Body of pancreas (tissue), 4 donors: ENCODE results near the gene EPGN. TPM values are rescaled to one million over a fixed set of nuclear protein-coding genes. Genes with fewer than 3 reads are reported as not detected.

Experiments used
- ATAC-seq: fragments of 150-250 bp; one replicate; pipeline ENCODE4 v1.9.1; 2016
- DNase-seq, 4 donors: peaks; one replicate each; pipeline ENCODE4 v3.0.0-alpha.2; 2019
- H3K27ac ChIP-seq, 4 donors: fragments of 200-600 bp; sonication (generic); 1 replicate in 3 of 4; 2 replicates in 1 of 4; pipeline versions ENCODE4 v1.5.1 to v1.6.1; 2016 to 2019; ENCODE audit warnings: mild to moderate bottlenecking in 1 of 4, mixed read lengths in 1 of 4, moderate library complexity in 1 of 4
- H3K27me3 ChIP-seq, 2 donors: fragments of 200-600 bp; sonication (generic); one replicate each; pipeline ENCODE4 v1.6.0; 2016; ENCODE audit warnings: mild to moderate bottlenecking in 1 of 2
- H3K36me3 ChIP-seq, 2 donors: fragments of 200-600 bp; sonication (generic); replicated peaks in 1 of 2; 2 replicates each; pipeline ENCODE4 v1.5.1; 2016; ENCODE audit warnings: low read depth in 2 of 2; ENCODE audit not compliant: insufficient read depth in 1 of 2
- H3K4me1 ChIP-seq: fragments of 200-600 bp; sonication (generic); one replicate; pipeline ENCODE4 v1.6.0; 2016
- H3K4me3 ChIP-seq, 2 donors: fragments of 200-600 bp; sonication (generic); 1 replicate in 1 of 2; 2 replicates in 1 of 2; pipeline ENCODE4 v1.5.1; 2016 to 2019
- H3K9me3 ChIP-seq, 3 donors: fragments of 200-600 bp; sonication (generic); 1 replicate in 2 of 3; 2 replicates in 1 of 3; pipeline ENCODE4 v1.5.1; 2016
- CTCF ChIP-seq, 7 experiments: fragments of 450-650 bp in 4 of 7; fragments of 200-600 bp in 3 of 7; sonication (generic) in 3 of 7; IDR thresholded peaks; one replicate each; pipeline ENCODE4 v1.5.1; 2016 to 2019; ENCODE audit warnings: antibody characterized with exemption in 7 of 7
- POLR2A ChIP-seq, 3 donors: fragments of 450-650 bp; IDR thresholded peaks; one replicate each; pipeline ENCODE4 v1.6.1; 2016; ENCODE audit warnings: antibody characterized with exemption in 3 of 3, mild to moderate bottlenecking in 2 of 3
- WGBS, 2 donors: methylation state at CpG; one replicate each; pipeline ENCODE4 v1.1.5; 2017; 5-methylcytosine and 5-hydroxymethylcytosine counted together
- intact Hi-C: fragments of 100-400 bp; cut with DNase I; formaldehyde crosslinking; loops from one replicate; pipeline ENCODE4 v1.15.1; 2023
- total RNA-seq, 2 donors: library from RNA; depleted of rRNA; stranded (reverse); fragments of >200 nt; gene quantifications; one replicate each; pipeline ENCODE4 v1.1.0, GENCODE V29; 2016

EPGN gene
- total RNA-seq, 2 donors from 2014 or later, result not detected

- H3K4me3 ChIP-seq, result no peak overlapping the region
- 40 to 54% methylated on average over 3 of the region's 3 CpGs for WGBS, 2 donors
- H3K27ac ChIP-seq, result no peak overlapping the region
- no peak for TF ChIP-seq POLR2A (IDR thresholded peaks at IDR 0.05)
- TF ChIP-seq CTCF (IDR thresholded peaks at IDR 0.05), result no peak
- DNase-seq (no peak), ATAC-seq (no peak)
- intact Hi-C loops, result loop anchor here (5.0 kb wide), 1 partner anchor 353 kb away; no protein-coding TSS in a partner anchor
- no peaks in the 10 kb centered on the region for H3K9me3 ChIP-seq
- H3K36me3 ChIP-seq, result no peaks in the 10 kb centered on the region
- no peaks in the 10 kb centered on the region for H3K4me1 ChIP-seq
- H3K27me3 ChIP-seq, result no peaks in the 10 kb centered on the region
Measured at GRCh38 chr4:74324262-74324661, 16.0 kb downstream of the EPGN start.

- H3K36me3 ChIP-seq, result no peaks in the 10 kb centered on the region
- no peak overlapping the region for H3K27ac ChIP-seq
- 51 to 58% methylated on average over 2 of the region's 2 CpGs for WGBS, 2 donors
- DNase-seq (no peak), ATAC-seq (no peak)
- intact Hi-C loops, result no loop called here
- no peak for TF ChIP-seq POLR2A (IDR thresholded peaks at IDR 0.05)
- TF ChIP-seq CTCF (IDR thresholded peaks at IDR 0.05), result no peak
- no peak overlapping the region for H3K4me3 ChIP-seq
- no peaks in the 10 kb centered on the region for H3K9me3 ChIP-seq
- H3K27me3 ChIP-seq, result no peaks in the 10 kb centered on the region
- no peaks in the 10 kb centered on the region for H3K4me1 ChIP-seq
Measured at GRCh38 chr4:74325886-74326285, 17.6 kb downstream of the EPGN start.

- intact Hi-C loops, result no loop called here
- H3K4me3 ChIP-seq, result no peak overlapping the region
- DNase-seq, result no peak
- WGBS, 2 donors, result 45 to 74% methylated on average over 3 of the region's 3 CpGs
- no peaks in the 10 kb centered on the region for H3K4me1 ChIP-seq
- no peaks in the 10 kb centered on the region for H3K36me3 ChIP-seq
- no peak for TF ChIP-seq POLR2A (IDR thresholded peaks at IDR 0.05)
- TF ChIP-seq CTCF (IDR thresholded peaks at IDR 0.05), result no peak
- ATAC-seq, result no peak
- H3K27ac ChIP-seq, result no peak overlapping the region
- no peaks in the 10 kb centered on the region for H3K9me3 ChIP-seq
- H3K27me3 ChIP-seq, result no peaks in the 10 kb centered on the region
Measured at GRCh38 chr4:74327762-74328161, 19.5 kb downstream of the EPGN start.

- ATAC-seq (no peak), DNase-seq (no peak)
- intact Hi-C loops, result no loop called here
- Histone ChIP-seq H3K4me1 (no peaks in the 10 kb centered on the region), H3K36me3 (no peaks in the 10 kb centered on the region), H3K27ac (no peak overlapping the region), H3K4me3 (no peak overlapping the region), H3K27me3 (no peaks in the 10 kb centered on the region), H3K9me3 (no peaks in the 10 kb centered on the region)
- WGBS, 2 donors, result 76 to 79% methylated on average over 1 of the region's 1 CpG
- TF ChIP-seq CTCF (IDR thresholded peaks at IDR 0.05), result no peak
- TF ChIP-seq POLR2A (IDR thresholded peaks at IDR 0.05), result no peak
Measured at GRCh38 chr4:74328501-74328900, 20.2 kb downstream of the EPGN start.

- H3K9me3 ChIP-seq, result no peaks in the 10 kb centered on the region
- intact Hi-C loops, result no loop called here
- DNase-seq (no peak), ATAC-seq (no peak)
- no peak overlapping the region for H3K27ac ChIP-seq
- no peak overlapping the region for H3K4me3 ChIP-seq
- H3K27me3 ChIP-seq, result no peaks in the 10 kb centered on the region
- no peaks in the 10 kb centered on the region for H3K36me3 ChIP-seq
- TF ChIP-seq POLR2A (IDR thresholded peaks at IDR 0.05), result no peak
- no peak for TF ChIP-seq CTCF (IDR thresholded peaks at IDR 0.05)
- H3K4me1 ChIP-seq, result no peaks in the 10 kb centered on the region
Measured at GRCh38 chr4:74329307-74329706, 21.0 kb downstream of the EPGN start.
